GM12878 (cell line): ENCODE measurements around the gene RXFP3. TPM values are rescaled to one million over a fixed set of nuclear protein-coding genes. Genes with fewer than 3 reads are reported as not detected.
A peak's percentile ranks its signal among the peaks of the same experiment; 100 is the strongest.

Experiments
- ATAC-seq: fragments of 200-7000 bp; cut with Tn5 transposase; 3 replicates; pipeline ENCODE4 v1.9.1; 2020; ENCODE audit warnings: mild to moderate bottlenecking, moderate library complexity
- BruUV-seq: library from RNA; stranded (reverse); fragments of 400-500 nt; replicated peaks from 2 replicates; lab custom pipeline; 2021; lab: Mats Ljungman, UMichigan
- CTCF ChIA-PET: fragments of 300-600 bp; sonication (Branson Sonifier 250); formaldehyde crosslinking; extraction: SDS; loops from one replicate; lab custom pipeline; 2021; ENCODE audit warnings: inconsistent platforms; lab: Yijun Ruan, JAX
- POLR2A ChIA-PET: fragments of 350-600 bp; formaldehyde crosslinking; extraction: SDS; loops from one replicate; lab custom pipeline; 2021; ENCODE audit warnings: inconsistent platforms; lab: Charles Lee
- RAD21 ChIA-PET: fragments of 300-600 bp; sonication (Branson Sonifier 250); formaldehyde crosslinking; loops from one replicate; lab custom pipeline; 2023; ENCODE audit warnings: antibody characterized with exemption; ENCODE audit not compliant: unreplicated experiment; lab: Charles Lee
- SMC1A ChIA-PET: fragments of 300-600 bp; sonication (Branson Sonifier 250); formaldehyde crosslinking; loops from one replicate; lab custom pipeline; 2023; ENCODE audit not compliant: unreplicated experiment, uncharacterized antibody; lab: Charles Lee
- DNase-seq: peaks from one replicate; pipeline ENCODE4 v3.0.0-alpha.2; 2011; ENCODE audit warnings: low read depth, low spot score
- FAIRE-seq: peaks from 3 replicates; lab custom pipeline; 2011; peaks lifted over from hg19 to GRCh38; lab: Jason Lieb, UNC
- H2AFZ ChIP-seq: 2 replicates; pipeline ENCODE4 v1.6.0; 2011; ENCODE audit warnings: low read depth, low read length, control low read depth; ENCODE audit not compliant: control insufficient read depth
- H3K27ac ChIP-seq: 2 replicates; pipeline ENCODE4 v1.5.1; 2011; ENCODE audit warnings: control low read depth; ENCODE audit not compliant: control insufficient read depth, insufficient read depth
- H3K27me3 ChIP-seq, 2 experiments: replicated peaks in 1 of 2; 2 replicates each; pipeline versions ENCODE4 v1.6.0 to v1.6.1; 2011; ENCODE audit warnings: low read length in 1 of 2; ENCODE audit not compliant: control insufficient read depth in 2 of 2, insufficient read depth in 2 of 2
- H3K36me3 ChIP-seq, 2 experiments: 2 replicates each; pipeline ENCODE4 v1.5.1; 2011; ENCODE audit warnings: low read length in 1 of 2; ENCODE audit not compliant: control insufficient read depth in 2 of 2, insufficient read depth in 2 of 2
- H3K4me1 ChIP-seq: 2 replicates; pipeline ENCODE4 v1.6.1; 2011; ENCODE audit warnings: mild to moderate bottlenecking, low read length, moderate library complexity, mixed read lengths; ENCODE audit not compliant: control insufficient read depth, insufficient read depth
- H3K4me2 ChIP-seq: 2 replicates; pipeline ENCODE4 v1.6.0; 2011; ENCODE audit warnings: control low read depth; ENCODE audit not compliant: control insufficient read depth, insufficient read depth
- H3K4me3 ChIP-seq: fragments of 200-600 bp; sonication (generic); 2 replicates; pipeline ENCODE4 v1.5.1; 2016
- H3K79me2 ChIP-seq: 2 replicates; pipeline ENCODE4 v1.6.0; 2011; ENCODE audit warnings: low read length; ENCODE audit not compliant: control insufficient read depth, insufficient read depth
- H3K9ac ChIP-seq: 2 replicates; pipeline ENCODE4 v1.8.0; 2011; ENCODE audit warnings: low read length, control low read depth, mixed read lengths; ENCODE audit not compliant: control insufficient read depth, insufficient read depth
- H3K9me3 ChIP-seq: replicated peaks from 3 replicates; pipeline ENCODE4 v1.5.1; 2011; ENCODE audit warnings: mild to moderate bottlenecking, low read length; ENCODE audit not compliant: control insufficient read depth, insufficient read depth
- H4K20me1 ChIP-seq: 2 replicates; pipeline ENCODE4 v1.6.0; 2011; ENCODE audit not compliant: control insufficient read depth, insufficient read depth
- CHD1 ChIP-seq: IDR thresholded peaks from 2 replicates; pipeline ENCODE4 v1.6.1; 2012; ENCODE audit warnings: low read depth, low read length, improper control_type of control experiment
- E4F1 ChIP-seq: fragments of 450-650 bp; IDR thresholded peaks from 2 replicates; pipeline ENCODE4 v1.6.1; 2018; ENCODE audit warnings: borderline replicate concordance, mild to moderate bottlenecking; ENCODE audit not compliant: partially characterized antibody
- FOS ChIP-seq: IDR thresholded peaks from 3 replicates; pipeline ENCODE4 v1.6.1; 2011; ENCODE audit warnings: borderline replicate concordance; ENCODE audit not compliant: insufficient read length; ENCODE audit errors: extremely low read depth
- MTA2 ChIP-seq: fragments of 450-650 bp; IDR thresholded peaks from 2 replicates; pipeline ENCODE4 v1.6.1; 2016; ENCODE audit warnings: low read depth, mild to moderate bottlenecking, moderate library complexity
- PAX8 ChIP-seq: fragments of 450-650 bp; IDR thresholded peaks from 2 replicates; pipeline ENCODE4 v1.6.1; 2017; ENCODE audit warnings: mild to moderate bottlenecking, moderate library complexity
- RB1 ChIP-seq: fragments of 450-650 bp; formaldehyde crosslinking; IDR thresholded peaks from 2 replicates; pipeline ENCODE4 v1.6.1; 2017; ENCODE audit warnings: mild to moderate bottlenecking, borderline replicate concordance
- RBBP5 ChIP-seq: fragments of 200-600 bp; sonication (generic); conservative IDR thresholded peaks from 2 replicates; pipeline ENCODE4 v1.6.1; 2016
- RELA ChIP-seq: fragments of 450-650 bp; IDR thresholded peaks from 2 replicates; pipeline ENCODE4 v1.8.0; 2014; ENCODE audit warnings: borderline replicate concordance; ENCODE audit not compliant: partially characterized antibody
- RELB ChIP-seq: fragments of 450-650 bp; IDR thresholded peaks from 2 replicates; pipeline ENCODE4 v1.6.1; 2017; ENCODE audit warnings: low read depth, mild to moderate bottlenecking, moderate library complexity
- WGBS: methylation state at CpG from one replicate; pipeline ENCODE4 v1.1.6; 2016; ENCODE audit warnings: low lambda C conversion rate; ENCODE audit not compliant: insufficient replicate concordance, insufficient coverage; ENCODE audit errors: missing lambda C conversion rate; 5-methylcytosine and 5-hydroxymethylcytosine counted together
- in situ Hi-C: fragments of 300-500 bp; cut with MboI; formaldehyde crosslinking; loops from 9 replicates; pipeline ENCODE4 v1.14.3; 2018; ENCODE audit warnings: mixed read lengths
- intact Hi-C: fragments of 100-400 bp; cut with micrococcal nuclease; formaldehyde crosslinking; loops from one replicate; pipeline ENCODE4 v1.14.2; 2022; ENCODE audit not compliant: unreplicated experiment
- polyA plus RNA-seq, 11 experiments: library from polyadenylated mRNA; depleted of rRNA in 4 of 11; unstranded in 6 of 11; stranded (reverse) in 5 of 11; fragments of >200 nt; fragmentation: Nextera tagmentation in 4 of 11; fragmentation: Illumina TruSeq in 1 of 11; extraction: Ambion mirVana in 4 of 11; extraction: Trizol in 1 of 11; gene quantifications; 1 replicate in 1 of 11; 2 replicates in 10 of 11; pipeline versions ENCODE4 v1.2.1 to v1.2.3, GENCODE V29; 2011 to 2016; ENCODE audit warnings: inconsistent platforms in 2 of 11, missing spikeins in 2 of 11, low read depth in 1 of 11
- total RNA-seq, 4 experiments: library from RNA; depleted of rRNA in 3 of 4; stranded (reverse); fragments of >200 nt in 3 of 4; fragmentation: Illumina TruSeq in 1 of 4; extraction: Trizol in 1 of 4; gene quantifications; 2 replicates each; pipeline versions ENCODE4 v1.2.1 to v1.2.3, GENCODE V29; 2013 to 2021
- TF ChIP-seq, protein P1 (sequence below): IDR thresholded peaks from 2 replicates; pipeline ENCODE4 v1.6.1; 2011; ENCODE audit warnings: mild to moderate bottlenecking, low read depth, low read length, moderate library complexity; ENCODE audit not compliant: insufficient replicate concordance
- TF ChIP-seq, protein P2 (sequence below): fragments of 450-650 bp; formaldehyde crosslinking; IDR thresholded peaks from 2 replicates; pipeline ENCODE4 v1.5.0; 2022; ENCODE audit warnings: mild to moderate bottlenecking, missing genetic modification characterization

Gene RXFP3
- total and polyA plus RNA-seq, 10 of the 15 experiments (the other 5 are each of a cell fraction or from before 2014, with no cell fraction given) = 0.03 to 0.06 TPM; not detected in 8

DNA sequence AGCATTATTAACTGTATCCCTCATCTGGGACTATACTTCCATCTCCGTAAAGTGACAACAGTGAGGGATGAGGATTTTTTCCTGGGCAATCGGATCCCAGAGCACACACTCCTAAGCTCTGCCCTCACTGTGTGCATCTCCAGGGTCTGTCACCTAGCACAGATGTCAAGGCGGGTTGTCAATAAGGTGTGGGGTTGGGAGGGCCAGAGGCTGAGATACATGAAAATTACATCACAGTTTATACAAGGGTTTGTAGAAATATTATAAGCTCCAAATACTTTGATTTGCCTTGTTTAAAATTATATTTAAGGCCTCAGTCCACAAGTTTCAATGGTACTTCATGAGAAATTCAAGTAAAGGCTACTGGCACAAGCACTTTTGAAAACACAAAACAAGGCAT, 48.9 kb upstream of the RXFP3 start (continued):
- TF ChIP-seq E4F1 (no peak), PAX8 (no peak)

DNA sequence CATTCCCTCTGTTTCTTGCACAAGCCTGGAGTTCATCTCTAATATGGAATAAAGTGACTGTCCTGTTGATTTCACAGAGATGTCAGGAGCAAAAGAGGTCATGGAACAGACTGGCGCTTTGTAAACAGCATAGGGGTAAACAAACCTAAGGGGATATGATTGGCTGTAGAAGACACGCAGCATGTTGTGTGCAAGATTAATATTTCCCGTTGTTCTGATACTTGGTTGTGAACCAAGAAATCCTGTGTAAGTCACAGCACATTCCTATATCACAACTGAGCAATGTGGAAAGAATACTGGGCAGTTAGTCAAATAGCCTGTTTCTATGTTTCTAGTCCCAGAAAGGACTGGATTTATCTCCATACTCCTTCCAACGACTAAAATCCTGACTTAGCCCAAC, 47.6 kb upstream of the RXFP3 start:
- in situ Hi-C loops = no loop called here
- Histone ChIP-seq H3K27ac (peak overlapping the region; percentile 4; the same call in 1 of the 2 replicates), H3K4me3 (0 out of 2 replicates have a peak overlapping the region, but pooled peaks have one; percentile 17), H3K79me2 (peaks cover 15% of the 10 kb centered on the region), H3K36me3 (no peaks in the 10 kb centered on the region), H2AFZ (no peak overlapping the region), H3K4me1 (peaks cover 5% of the 10 kb centered on the region), H4K20me1 (no peaks in the 10 kb centered on the region), H3K9me3 (no peaks in the 10 kb centered on the region; the same call in 2 of the 3 replicates)
- SMC1A ChIA-PET = no interaction called here
- BruUV-seq = no TSS peak
- CTCF ChIA-PET = no interaction called here
- intact Hi-C loops = no loop called here
- RAD21 ChIA-PET = no interaction called here
- no peak for TF ChIP-seq RELB
- no peak for TF ChIP-seq FOS
- no peak for TF ChIP-seq RBBP5
- no peak for TF ChIP-seq RB1
- TF ChIP-seq, protein P1, sequence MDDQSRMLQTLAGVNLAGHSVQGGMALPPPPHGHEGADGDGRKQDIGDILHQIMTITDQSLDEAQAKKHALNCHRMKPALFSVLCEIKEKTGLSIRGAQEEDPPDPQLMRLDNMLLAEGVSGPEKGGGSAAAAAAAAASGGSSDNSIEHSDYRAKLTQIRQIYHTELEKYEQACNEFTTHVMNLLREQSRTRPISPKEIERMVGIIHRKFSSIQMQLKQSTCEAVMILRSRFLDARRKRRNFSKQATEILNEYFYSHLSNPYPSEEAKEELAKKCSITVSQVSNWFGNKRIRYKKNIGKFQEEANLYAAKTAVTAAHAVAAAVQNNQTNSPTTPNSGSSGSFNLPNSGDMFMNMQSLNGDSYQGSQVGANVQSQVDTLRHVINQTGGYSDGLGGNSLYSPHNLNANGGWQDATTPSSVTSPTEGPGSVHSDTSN = no peak
- no peak for TF ChIP-seq RELA
- no peak for TF ChIP-seq MTA2
- TF ChIP-seq CHD1 = no peak
- TF ChIP-seq, protein P2, sequence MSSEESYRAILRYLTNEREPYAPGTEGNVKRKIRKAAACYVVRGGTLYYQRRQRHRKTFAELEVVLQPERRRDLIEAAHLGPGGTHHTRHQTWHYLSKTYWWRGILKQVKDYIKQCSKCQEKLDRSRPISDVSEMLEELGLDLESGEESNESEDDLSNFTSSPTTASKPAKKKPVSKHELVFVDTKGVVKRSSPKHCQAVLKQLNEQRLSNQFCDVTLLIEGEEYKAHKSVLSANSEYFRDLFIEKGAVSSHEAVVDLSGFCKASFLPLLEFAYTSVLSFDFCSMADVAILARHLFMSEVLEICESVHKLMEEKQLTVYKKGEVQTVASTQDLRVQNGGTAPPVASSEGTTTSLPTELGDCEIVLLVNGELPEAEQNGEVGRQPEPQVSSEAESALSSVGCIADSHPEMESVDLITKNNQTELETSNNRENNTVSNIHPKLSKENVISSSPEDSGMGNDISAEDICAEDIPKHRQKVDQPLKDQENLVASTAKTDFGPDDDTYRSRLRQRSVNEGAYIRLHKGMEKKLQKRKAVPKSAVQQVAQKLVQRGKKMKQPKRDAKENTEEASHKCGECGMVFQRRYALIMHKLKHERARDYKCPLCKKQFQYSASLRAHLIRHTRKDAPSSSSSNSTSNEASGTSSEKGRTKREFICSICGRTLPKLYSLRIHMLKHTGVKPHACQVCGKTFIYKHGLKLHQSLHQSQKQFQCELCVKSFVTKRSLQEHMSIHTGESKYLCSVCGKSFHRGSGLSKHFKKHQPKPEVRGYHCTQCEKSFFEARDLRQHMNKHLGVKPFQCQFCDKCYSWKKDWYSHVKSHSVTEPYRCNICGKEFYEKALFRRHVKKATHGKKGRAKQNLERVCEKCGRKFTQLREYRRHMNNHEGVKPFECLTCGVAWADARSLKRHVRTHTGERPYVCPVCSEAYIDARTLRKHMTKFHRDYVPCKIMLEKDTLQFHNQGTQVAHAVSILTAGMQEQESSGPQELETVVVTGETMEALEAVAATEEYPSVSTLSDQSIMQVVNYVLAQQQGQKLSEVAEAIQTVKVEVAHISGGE (CRISPR knock-in tag) = no peak
- TF ChIP-seq, all 136 proteins: peak for 0
- DNase-seq (no peak), FAIRE-seq (no peak), ATAC-seq (no peak)
- WGBS = 56% methylated on average over 4 of the region's 4 CpGs
- H3K4me2 ChIP-seq = peak overlapping the region; percentile 53
- no peak overlapping the region for H3K9ac ChIP-seq
- POLR2A ChIA-PET = no interaction called here
- no peaks in the 10 kb centered on the region for H3K27me3 ChIP-seq
